WERI-Rb-1 (cell line): ENCODE results near the gene TSFM.

Experiments
- DNase-seq: peaks from one replicate; pipeline ENCODE4 v3.0.0-alpha.2; 2020
- H3K27ac ChIP-seq: fragments of 250-450 bp; sonication (Bioruptor Pico); 2 replicates; pipeline ENCODE4 v1.5.1; 2020; ENCODE audit warnings: mild to moderate bottlenecking, moderate library complexity
- H3K27me3 ChIP-seq: fragments of 250-450 bp; sonication (Bioruptor Pico); 2 replicates; pipeline ENCODE4 v1.5.1; 2021; ENCODE audit warnings: mild to moderate bottlenecking, low read depth, moderate library complexity; ENCODE audit not compliant: insufficient read depth, severe bottlenecking
- H3K36me3 ChIP-seq: fragments of 250-450 bp; sonication (Bioruptor Pico); 2 replicates; pipeline ENCODE4 v1.5.1; 2020; ENCODE audit warnings: mild to moderate bottlenecking, moderate library complexity
- H3K4me3 ChIP-seq: 2 replicates; pipeline ENCODE4 v1.5.1; 2011; ENCODE audit warnings: low read depth, mild to moderate bottlenecking, control low read depth, low read length
- H3K9me3 ChIP-seq: fragments of 250-450 bp; sonication (Bioruptor Pico); 2 replicates; pipeline ENCODE4 v1.5.1; 2021; ENCODE audit warnings: mild to moderate bottlenecking, moderate library complexity; ENCODE audit not compliant: severe bottlenecking
- TF ChIP-seq, protein P1 (sequence below): IDR thresholded peaks from 2 replicates; pipeline ENCODE4 v1.5.1; 2011; ENCODE audit warnings: low read depth, mild to moderate bottlenecking, control low read depth, inconsistent platforms, low read length

TSFM gene

DNA sequence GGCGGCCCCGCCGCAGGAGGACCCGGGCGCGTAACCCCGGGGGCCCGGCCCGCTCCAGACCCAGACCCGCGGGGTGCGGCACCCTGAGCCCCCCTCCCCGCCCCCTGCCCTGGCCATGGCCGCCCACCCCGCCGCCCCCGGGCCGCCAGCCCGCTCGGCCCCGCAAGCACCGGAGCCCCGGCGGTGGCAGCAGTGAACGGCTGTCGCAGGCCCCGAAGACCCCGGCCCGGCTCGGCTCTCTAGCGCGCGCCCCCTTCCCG, 27.5 kb upstream of the TSFM start:
- Histone ChIP-seq H3K36me3 (peaks cover 39% of the 10 kb centered on the region), H3K4me3 (peak overlapping the region; percentile 79), H3K27ac (peak overlapping the region; percentile 56; the same call in 1 of the 2 replicates), H3K9me3 (no peaks in the 10 kb centered on the region), H3K27me3 (no peaks in the 10 kb centered on the region)
- DNase-seq, result no peak
- TF ChIP-seq, protein P1, sequence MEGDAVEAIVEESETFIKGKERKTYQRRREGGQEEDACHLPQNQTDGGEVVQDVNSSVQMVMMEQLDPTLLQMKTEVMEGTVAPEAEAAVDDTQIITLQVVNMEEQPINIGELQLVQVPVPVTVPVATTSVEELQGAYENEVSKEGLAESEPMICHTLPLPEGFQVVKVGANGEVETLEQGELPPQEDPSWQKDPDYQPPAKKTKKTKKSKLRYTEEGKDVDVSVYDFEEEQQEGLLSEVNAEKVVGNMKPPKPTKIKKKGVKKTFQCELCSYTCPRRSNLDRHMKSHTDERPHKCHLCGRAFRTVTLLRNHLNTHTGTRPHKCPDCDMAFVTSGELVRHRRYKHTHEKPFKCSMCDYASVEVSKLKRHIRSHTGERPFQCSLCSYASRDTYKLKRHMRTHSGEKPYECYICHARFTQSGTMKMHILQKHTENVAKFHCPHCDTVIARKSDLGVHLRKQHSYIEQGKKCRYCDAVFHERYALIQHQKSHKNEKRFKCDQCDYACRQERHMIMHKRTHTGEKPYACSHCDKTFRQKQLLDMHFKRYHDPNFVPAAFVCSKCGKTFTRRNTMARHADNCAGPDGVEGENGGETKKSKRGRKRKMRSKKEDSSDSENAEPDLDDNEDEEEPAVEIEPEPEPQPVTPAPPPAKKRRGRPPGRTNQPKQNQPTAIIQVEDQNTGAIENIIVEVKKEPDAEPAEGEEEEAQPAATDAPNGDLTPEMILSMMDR, result no peak

DNA sequence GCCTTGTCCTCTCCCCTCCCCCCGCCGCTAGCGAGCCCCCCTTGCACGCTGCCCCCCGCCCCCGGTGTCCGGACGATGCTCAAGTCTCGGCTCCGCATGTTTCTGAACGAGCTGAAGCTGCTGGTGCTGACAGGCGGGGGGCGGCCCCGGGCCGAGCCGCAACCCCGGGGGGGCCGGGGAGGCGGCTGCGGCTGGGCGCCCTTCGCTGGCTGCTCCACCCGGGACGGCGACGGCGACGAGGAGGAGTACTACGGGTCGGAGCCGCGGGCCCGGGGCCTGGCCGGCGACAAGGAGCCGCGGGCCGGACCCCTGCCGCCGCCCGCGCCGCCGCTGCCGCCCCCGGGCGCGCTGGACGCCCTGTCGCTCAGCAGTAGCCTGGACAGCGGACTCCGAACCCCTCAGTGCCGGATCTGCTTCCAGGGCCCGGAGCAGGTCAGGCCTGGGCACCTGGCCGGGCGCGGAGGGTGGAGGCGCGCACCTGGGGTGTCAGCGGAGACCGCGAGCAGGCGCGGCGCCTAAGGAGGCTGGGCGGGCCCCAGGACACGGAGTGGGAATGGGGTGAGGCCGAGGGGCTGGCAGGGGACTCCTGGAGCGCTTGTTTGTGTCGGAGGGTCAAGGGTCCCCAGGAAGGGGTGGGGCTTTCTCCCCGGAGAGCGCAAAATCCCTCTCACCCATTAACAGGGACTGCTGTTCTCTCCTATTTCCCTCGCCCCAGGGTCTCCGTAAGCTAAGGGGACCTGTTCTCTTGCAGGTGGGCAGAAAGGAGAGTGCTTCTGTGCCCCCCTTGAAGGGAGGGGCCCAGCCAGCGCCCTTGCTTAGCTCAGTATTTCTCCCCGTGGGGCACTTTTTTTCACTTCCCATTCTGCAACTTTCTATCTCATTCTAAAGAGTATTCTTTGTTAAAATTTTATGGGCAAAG, 26.9 kb upstream of the TSFM start:
- H3K9me3 ChIP-seq, result no peaks in the 10 kb centered on the region
- no peak for DNase-seq
- H3K4me3 ChIP-seq, result peak overlapping the region; percentile 79
- H3K36me3 ChIP-seq, result peaks cover 39% of the 10 kb centered on the region
- TF ChIP-seq, protein P1, result no peak
- no peaks in the 10 kb centered on the region for H3K27me3 ChIP-seq
- H3K27ac ChIP-seq, result peak overlapping the region; percentile 55

- Histone ChIP-seq H3K36me3 (peaks cover 41% of the 10 kb centered on the region), H3K9me3 (no peaks in the 10 kb centered on the region), H3K27ac (no peak overlapping the region), H3K4me3 (peak overlapping the region; percentile 79), H3K27me3 (no peaks in the 10 kb centered on the region)
- DNase-seq, result peak; percentile 79
- TF ChIP-seq, protein P1, result peak; percentile 96
Observed at GRCh38 chr12:57756406-57757341, 25.9 kb upstream of the TSFM start.

DNA sequence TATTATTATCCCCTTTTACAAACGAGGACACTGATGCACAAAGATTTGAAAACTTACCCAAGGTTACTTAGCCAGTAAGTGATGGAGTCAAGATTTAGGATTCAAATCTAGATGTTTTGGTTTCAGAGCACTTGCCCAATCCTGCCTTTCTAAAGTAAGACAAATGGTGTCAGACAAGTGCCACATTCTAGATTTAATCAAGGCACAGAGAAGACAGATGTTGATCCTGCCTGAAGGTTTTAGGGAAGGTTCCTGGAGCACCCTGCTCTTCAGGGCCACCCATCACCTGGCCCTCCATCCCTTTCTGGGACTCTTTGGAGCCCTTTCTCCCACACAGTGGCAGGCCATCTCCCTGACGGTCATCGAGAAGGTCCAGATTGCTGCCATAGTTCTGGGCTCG, 24.8 kb upstream of the TSFM start:
- H3K36me3 ChIP-seq, result peaks cover 45% of the 10 kb centered on the region
- H3K9me3 ChIP-seq, result no peaks in the 10 kb centered on the region
- no peak overlapping the region for H3K4me3 ChIP-seq
- DNase-seq, result no peak
- no peak overlapping the region for H3K27ac ChIP-seq
- TF ChIP-seq, protein P1, result no peak
- no peaks in the 10 kb centered on the region for H3K27me3 ChIP-seq

- TF ChIP-seq, protein P1, result no peak
- no peaks in the 10 kb centered on the region for H3K27me3 ChIP-seq
- no peak overlapping the region for H3K4me3 ChIP-seq
- no peak overlapping the region for H3K27ac ChIP-seq
- DNase-seq, result no peak
- peaks cover 55% of the 10 kb centered on the region for H3K36me3 ChIP-seq
- no peaks in the 10 kb centered on the region for H3K9me3 ChIP-seq
Observed at GRCh38 chr12:57758552-57759359, 23.8 kb upstream of the TSFM start.
